GM18951 (cell line): Measurements from ENCODE around the gene ANKRD17.

Source experiments
- POLR2A ChIP-seq: IDR thresholded peaks from 4 replicates; pipeline ENCODE4 v1.6.1; 2011; ENCODE audit warnings: mild to moderate bottlenecking; ENCODE audit not compliant: insufficient read length, insufficient read depth; ENCODE audit errors: extremely low read depth
- in situ Hi-C: fragments of 300-500 bp; cut with MboI; formaldehyde crosslinking; loops from one replicate; pipeline ENCODE4 v1.12.0; 2022; ENCODE audit warnings: low sequenced_read_pairs, mixed read lengths, inconsistent platforms; ENCODE audit not compliant: unreplicated experiment

The ANKRD17 gene

DNA sequence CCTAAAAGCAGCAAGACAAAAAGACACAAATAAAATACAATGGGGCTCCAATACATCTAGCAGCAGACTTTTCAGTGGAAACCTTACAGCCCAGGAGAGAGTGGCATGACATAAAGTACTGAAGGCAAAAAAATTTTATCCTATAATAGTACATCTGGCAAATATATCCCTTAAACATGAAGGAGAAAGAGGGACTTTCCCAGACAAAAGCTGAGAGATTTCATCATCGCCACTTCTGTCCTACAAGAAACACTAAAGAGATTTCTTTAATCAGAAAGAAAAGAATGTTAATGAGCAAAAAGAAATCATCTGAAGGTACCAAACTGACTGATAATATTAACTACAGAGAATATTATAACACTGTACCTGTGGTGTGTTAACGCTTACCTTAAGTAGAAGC is 86.4 kb downstream of the ANKRD17 start:
- no peak for TF ChIP-seq POLR2A
- in situ Hi-C loops = no loop called here

DNA sequence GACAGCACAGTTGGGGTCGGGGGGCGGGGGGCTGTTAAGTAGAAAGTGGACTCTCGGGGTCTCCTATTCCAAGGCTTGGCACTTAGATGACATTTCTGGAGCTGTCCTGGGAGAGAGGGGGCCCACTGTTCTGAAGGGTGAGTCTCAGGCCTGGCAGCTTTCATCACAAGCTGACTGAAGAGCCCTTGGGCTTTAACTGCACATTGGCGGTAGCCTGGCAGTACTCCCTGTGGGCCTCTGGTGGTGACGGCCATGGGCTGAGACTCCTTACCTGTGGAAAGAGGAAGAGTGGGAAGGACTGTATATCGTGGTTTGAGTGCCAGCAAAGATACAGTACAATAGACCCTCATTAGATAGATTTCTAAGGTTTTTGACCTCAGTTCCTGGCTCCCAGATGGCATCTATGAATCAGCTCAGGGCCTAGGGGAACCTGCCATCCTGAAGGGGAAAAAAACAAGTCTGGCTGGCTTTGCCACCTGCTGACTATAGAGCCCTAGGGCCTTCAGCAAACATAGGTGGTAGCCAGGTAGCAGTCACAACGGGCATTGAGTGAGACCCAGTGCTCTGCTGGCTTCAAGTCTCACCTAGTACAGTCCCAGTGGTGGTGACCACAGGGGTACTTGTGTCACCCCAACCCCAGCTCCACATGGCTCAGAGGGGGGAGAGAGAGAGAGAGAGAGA is 87.9 kb downstream of the ANKRD17 start:
- in situ Hi-C loops = no loop called here
- no peak for TF ChIP-seq POLR2A

GRCh38 chr4:73166212-73166611 is 92.4 kb downstream of the ANKRD17 start:
- in situ Hi-C loops = no loop called here
- TF ChIP-seq POLR2A = no peak

GRCh38 chr4:73161527-73162185 is 96.9 kb downstream of the ANKRD17 start:
- TF ChIP-seq POLR2A = no peak
- in situ Hi-C loops = no loop called here

- in situ Hi-C loops = no loop called here
- no peak for TF ChIP-seq POLR2A
These were observed 102.2 kb downstream of the ANKRD17 start for GRCh38 chr4:73156394-73156793.

DNA sequence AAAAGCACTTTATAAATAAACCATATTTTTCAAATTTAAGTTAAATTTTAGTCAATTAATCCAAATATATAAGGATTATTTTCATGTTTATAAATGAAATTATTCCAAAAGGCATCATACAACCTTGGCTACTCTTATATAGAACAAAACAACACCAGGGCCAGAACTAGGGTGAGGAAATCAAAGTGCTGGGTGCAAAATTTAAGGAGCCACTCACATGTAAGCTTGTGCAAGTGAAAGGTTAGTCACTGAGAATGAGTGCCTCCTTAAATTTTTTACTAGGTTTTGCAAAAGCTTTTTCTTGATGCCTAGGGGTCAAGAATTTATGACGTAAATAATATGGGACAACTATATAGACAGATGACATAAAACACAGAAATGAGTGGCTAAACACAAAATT is 105.7 kb downstream of the ANKRD17 start:
- TF ChIP-seq POLR2A = no peak
- in situ Hi-C loops = no loop called here

GRCh38 chr4:73142995-73143547 is 115.5 kb downstream of the ANKRD17 start:
- no peak for TF ChIP-seq POLR2A
- in situ Hi-C loops = no loop called here

DNA sequence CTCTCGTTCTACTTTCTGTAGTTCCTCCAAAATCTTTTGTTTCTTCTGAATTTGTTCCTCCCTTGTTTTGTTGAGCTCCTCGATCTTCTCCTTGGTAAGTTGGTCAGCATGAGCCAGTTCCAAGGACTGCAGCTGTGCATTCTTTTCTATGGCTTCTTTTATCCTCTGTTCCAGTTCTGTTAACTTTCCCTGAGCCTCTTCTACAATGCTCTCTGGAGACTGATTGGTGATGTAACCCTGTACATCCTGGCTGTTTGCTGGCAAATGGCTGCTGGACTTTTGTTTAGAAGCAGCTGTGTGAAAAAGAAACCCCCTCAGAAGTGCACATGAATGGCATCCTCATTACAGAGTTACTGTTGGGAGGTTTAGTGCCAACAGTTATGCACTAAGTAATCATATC is 118.6 kb downstream of the ANKRD17 start:
- no peak for TF ChIP-seq POLR2A
- in situ Hi-C loops = loop anchor here (10.0 kb wide), 1 partner anchor 115 kb away; the partner anchor contains the start of gene ANKRD17

DNA sequence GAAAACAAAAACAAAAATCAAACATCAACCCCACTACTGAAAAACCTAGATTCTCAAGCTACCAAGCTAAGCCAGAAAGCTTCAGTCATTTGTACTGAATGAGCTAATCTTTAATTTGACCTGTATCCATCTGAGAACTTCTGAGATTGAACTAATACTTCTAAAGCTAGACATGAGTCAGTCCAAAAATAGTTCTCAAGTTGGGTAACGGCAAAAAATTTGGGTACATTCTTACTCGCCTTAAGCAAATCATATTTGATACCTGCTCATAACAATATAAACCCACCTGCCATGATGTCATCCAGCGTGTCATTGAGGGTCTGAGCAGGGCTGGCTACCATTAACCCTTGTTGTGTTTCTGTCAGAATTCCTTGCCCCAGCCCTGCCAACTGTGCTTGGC is 119.4 kb downstream of the ANKRD17 start:
- in situ Hi-C loops = loop anchor here (10.0 kb wide), 1 partner anchor 116 kb away; the partner anchor contains the start of gene ANKRD17

GRCh38 chr4:73137121-73137520 is 121.5 kb downstream of the ANKRD17 start:
- in situ Hi-C loops = loop anchor here (10.0 kb wide), 1 partner anchor 118 kb away; the partner anchor contains the start of gene ANKRD17
- TF ChIP-seq POLR2A = no peak

More for the DNA sequence above, 119.4 kb downstream of the ANKRD17 start:
- no peak for TF ChIP-seq POLR2A

- no peak for TF ChIP-seq POLR2A
- in situ Hi-C loops = loop anchor here (10.0 kb wide), 1 partner anchor 121 kb away; the partner anchor contains the start of gene ANKRD17
These were observed 124.8 kb downstream of the ANKRD17 start for GRCh38 chr4:73133784-73134183.

- in situ Hi-C loops = loop anchor here (10.0 kb wide), 1 partner anchor 124 kb away; the partner anchor contains the start of gene ANKRD17
- no peak for TF ChIP-seq POLR2A
These were observed 127.3 kb downstream of the ANKRD17 start for GRCh38 chr4:73131281-73131680.

GRCh38 chr4:73129319-73129718 is 129.3 kb downstream of the ANKRD17 start:
- no peak for TF ChIP-seq POLR2A
- in situ Hi-C loops = no loop called here
